ENCODE data around the gene CCL28. TPM values are rescaled to one million over a fixed set of nuclear protein-coding genes. Genes with fewer than 3 reads are reported as not detected.

Gene CCL28
- total RNA-seq, 4 donors from 2014 or later: 1.9 to 9.1 (median 3.3) TPM

GRCh38 chr5:43396762-43397304 is 15.4 kb downstream of the CCL28 start:
- TF ChIP-seq POLR2A (IDR thresholded peaks at IDR 0.05) (peak in 1 of 4 donors; percentile 15), CTCF (IDR thresholded peaks at IDR 0.05) (no peak)
- intact Hi-C loops (cut with DNase I): no loop called here
- WGBS, 2 donors: 1 to 6% methylated on average over 36 to 53 of the region's 53 CpGs

GRCh38 chr5:43390471-43390870 is 21.7 kb downstream of the CCL28 start:
- Histone ChIP-seq H3K4me3 (no peak overlapping the region), H3K27ac (no peak overlapping the region), H3K27me3 (no peaks in the 10 kb centered on the region), H3K36me3 (no peaks in the 10 kb centered on the region), H3K9me3 (no peaks in the 10 kb centered on the region), H3K4me1 (peaks cover 0 to 8% (median 0%) of the 10 kb centered on the region in 3 donors)
- 43 to 88% methylated on average over 1 of the region's 1 CpG for WGBS, 2 donors
- intact Hi-C loops (cut with DNase I): no loop called here
- no peak for DNase-seq
- no peak for TF ChIP-seq POLR2A (IDR thresholded peaks at IDR 0.05)
- TF ChIP-seq CTCF (IDR thresholded peaks at IDR 0.05): no peak

More at GRCh38 chr5:43396762-43397304, 15.4 kb downstream of the CCL28 start:
- Histone ChIP-seq H3K27ac (peak overlapping the region; percentile 4 to 82 (median 67)), H3K36me3 (no peaks in the 10 kb centered on the region), H3K9me3 (no peaks in the 10 kb centered on the region), H3K4me1 (peaks cover 0 to 19% (median 0%) of the 10 kb centered on the region in 3 donors), H3K27me3 (no peaks in the 10 kb centered on the region), H3K4me3 (peak overlapping the region; percentile 42 to 64 (median 58))
- no peak for DNase-seq

- intact Hi-C loops (cut with DNase I): loop anchor here (10.0 kb wide), 2 partner anchors 85 to 285 kb away; no protein-coding TSS in a partner anchor
- no peak for DNase-seq
Observed at GRCh38 chr5:43389679-43390329, 22.4 kb downstream of the CCL28 start.

GRCh38 chr5:43386960-43387362 is 25.2 kb downstream of the CCL28 start:
- H3K4me3 ChIP-seq: no peak overlapping the region
- no peak overlapping the region for H3K27ac ChIP-seq
- no peak for DNase-seq
- H3K4me1 ChIP-seq: peaks cover 0 to 8% (median 0%) of the 10 kb centered on the region in 3 donors
- TF ChIP-seq POLR2A (IDR thresholded peaks at IDR 0.05): no peak
- TF ChIP-seq CTCF (IDR thresholded peaks at IDR 0.05): no peak
- H3K36me3 ChIP-seq: peaks cover 0 to 7% (median 0%) of the 10 kb centered on the region in 3 donors
- H3K9me3 ChIP-seq: no peaks in the 10 kb centered on the region
- 57 to 61% methylated on average over 3 of the region's 3 CpGs for WGBS, 2 donors
- intact Hi-C loops (cut with DNase I): loop anchor here (10.0 kb wide), 2 partner anchors 82 to 282 kb away; no protein-coding TSS in a partner anchor
- H3K27me3 ChIP-seq: no peaks in the 10 kb centered on the region

More at GRCh38 chr5:43389679-43390329, 22.4 kb downstream of the CCL28 start:
- H3K27me3 ChIP-seq: no peaks in the 10 kb centered on the region
- WGBS, 2 donors: 30 to 35% methylated on average over 4 of the region's 4 CpGs
- H3K4me1 ChIP-seq: peaks cover 0 to 8% (median 0%) of the 10 kb centered on the region in 3 donors
- no peak overlapping the region for H3K4me3 ChIP-seq
- TF ChIP-seq CTCF (IDR thresholded peaks at IDR 0.05) (peak; percentile 87 to 95 (median 91)), POLR2A (IDR thresholded peaks at IDR 0.05) (no peak)
- H3K27ac ChIP-seq: no peak overlapping the region
- H3K36me3 ChIP-seq: no peaks in the 10 kb centered on the region
- no peaks in the 10 kb centered on the region for H3K9me3 ChIP-seq

- WGBS, 2 donors: 50 to 74% methylated on average over 1 of the region's 1 CpG
- H3K27me3 ChIP-seq: no peaks in the 10 kb centered on the region
- DNase-seq: no peak
- no peak overlapping the region for H3K27ac ChIP-seq
- H3K36me3 ChIP-seq: peaks cover 0 to 23% (median 0%) of the 10 kb centered on the region in 3 donors
- H3K9me3 ChIP-seq: no peaks in the 10 kb centered on the region
- TF ChIP-seq CTCF (IDR thresholded peaks at IDR 0.05): no peak
- TF ChIP-seq POLR2A (IDR thresholded peaks at IDR 0.05): no peak
- no peak overlapping the region for H3K4me3 ChIP-seq
- intact Hi-C loops (cut with DNase I): no loop called here
- no peaks in the 10 kb centered on the region for H3K4me1 ChIP-seq
Observed at GRCh38 chr5:43376496-43377140, 35.6 kb downstream of the CCL28 start.
